Posterior vena cava (tissue), 2 donors: ENCODE data around the gene OR6N2. TPM values are rescaled to one million over a fixed set of nuclear protein-coding genes. Genes with fewer than 3 reads are reported as not detected.

ENCODE experiments used
- DNase-seq: peaks from one replicate; pipeline ENCODE4 v3.0.0-alpha.2; 2020; ENCODE audit warnings: low spot score
- intact Hi-C, 2 donors: fragments of 100-400 bp; cut with DNase I; formaldehyde crosslinking; loops; one replicate each; pipeline versions ENCODE4 v1.14.1 to v1.14.2; 2022 to 2023
- long read RNA-seq, 2 donors: library from polyadenylated mRNA; unstranded; transcript quantifications; one replicate each; pipeline ENCODE4 v2.0.0, GENCODE V29; 2020 to 2021
- total RNA-seq, 2 donors: library from RNA; stranded (reverse); fragmentation: NEBNext Ultra II Directional; extraction: Animal tissue kit (Norgen Biotek cat#: 25700); gene quantifications; one replicate each; pipeline ENCODE4 v1.2.1, GENCODE V29; 2021
- donor health status: DM: yes; HTN: yes; CAD: no.
- donor health status: DM: yes; HTN: yes; CAD: no.

The OR6N2 gene, protein sequence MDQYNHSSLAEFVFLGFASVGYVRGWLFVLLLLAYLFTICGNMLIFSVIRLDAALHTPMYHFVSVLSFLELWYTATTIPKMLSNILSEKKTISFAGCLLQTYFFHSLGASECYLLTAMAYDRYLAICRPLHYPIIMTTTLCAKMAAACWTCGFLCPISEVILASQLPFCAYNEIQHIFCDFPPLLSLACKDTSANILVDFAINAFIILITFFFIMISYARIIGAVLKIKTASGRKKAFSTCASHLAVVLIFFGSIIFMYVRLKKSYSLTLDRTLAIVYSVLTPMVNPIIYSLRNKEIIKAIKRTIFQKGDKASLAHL
- not detected for total RNA-seq
- long read RNA-seq, donor 1 = 0 reads
- long read RNA-seq, donor 2 = 0 reads

DNA sequence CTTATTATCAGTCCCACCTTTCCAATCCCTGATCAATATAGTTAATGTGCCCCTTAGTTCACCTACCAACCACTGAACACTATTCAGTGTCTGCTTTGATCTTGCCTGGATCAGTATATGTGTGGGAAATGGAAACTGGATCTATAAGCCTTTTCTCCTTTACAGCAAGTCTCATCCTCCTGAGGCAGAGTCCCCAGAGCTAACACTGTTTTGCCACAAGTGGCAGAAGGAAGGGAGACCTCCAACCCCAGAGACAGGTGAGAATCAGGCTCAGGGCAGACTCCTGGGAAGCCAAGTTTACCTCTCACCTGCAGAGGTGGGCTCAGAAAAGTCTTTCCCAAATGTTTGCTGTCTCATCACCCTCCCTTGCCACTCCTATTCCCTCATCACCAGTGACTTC, at the start of gene OR6N2:
Gene OR6N2, minus strand, starts transcription at position 101 of the 400 bp plus-strand sequence. CDS start 3,569 bp downstream, outside the sequence.
- intact Hi-C loops = no loop called here

DNA sequence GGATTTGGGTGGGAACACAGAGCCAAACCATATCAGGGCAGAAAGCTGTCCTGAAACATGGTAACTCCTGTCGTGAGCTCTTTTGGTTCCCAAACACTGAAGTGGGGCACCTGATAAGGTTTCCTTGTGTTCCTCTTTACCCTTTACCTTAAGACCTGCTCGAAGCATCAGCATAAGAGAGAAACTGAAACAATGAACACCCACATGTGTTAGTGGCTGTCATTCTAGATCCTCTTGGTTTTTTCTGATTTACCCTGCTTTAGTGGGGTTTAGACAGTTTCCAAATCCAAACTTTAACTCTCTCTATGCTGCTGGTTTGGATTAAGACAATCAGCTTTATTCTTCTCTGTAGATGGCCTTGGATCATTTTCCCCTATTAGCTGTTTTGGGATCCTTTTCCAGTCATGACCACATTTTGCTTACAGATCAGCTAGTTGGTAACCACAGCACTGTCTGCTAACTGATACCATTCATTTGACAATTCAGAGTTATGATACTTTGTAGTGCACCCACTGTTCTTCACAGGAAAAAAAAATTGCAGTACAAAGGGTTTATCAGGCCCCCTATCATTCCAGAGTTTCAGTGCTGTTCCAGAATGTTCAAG, 49.2 kb upstream of the OR6N2 start:
- intact Hi-C loops = no loop called here
- DNase-seq = no peak

More for the DNA sequence above, at the start of gene OR6N2:
- DNase-seq = no peak

DNA sequence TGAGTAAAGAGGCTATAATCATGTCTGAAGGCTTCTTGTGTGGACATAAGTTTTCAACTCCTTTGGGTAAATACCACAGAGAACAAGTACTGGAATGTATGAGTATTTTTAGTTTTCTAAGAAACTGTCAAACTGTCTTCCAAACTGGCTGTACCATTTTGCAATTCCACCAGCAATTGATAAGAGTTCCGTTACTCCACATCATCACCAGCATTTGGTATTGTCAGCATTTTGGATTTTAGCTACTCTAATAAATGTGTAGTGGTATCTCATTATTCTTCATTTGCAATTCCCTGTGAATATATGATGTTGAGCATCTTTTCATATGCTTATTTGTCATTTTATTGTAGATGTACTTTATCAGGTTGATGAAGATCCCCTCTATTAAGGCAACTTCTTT, 40.7 kb upstream of the OR6N2 start:
- intact Hi-C loops = no loop called here
- no peak for DNase-seq

DNA sequence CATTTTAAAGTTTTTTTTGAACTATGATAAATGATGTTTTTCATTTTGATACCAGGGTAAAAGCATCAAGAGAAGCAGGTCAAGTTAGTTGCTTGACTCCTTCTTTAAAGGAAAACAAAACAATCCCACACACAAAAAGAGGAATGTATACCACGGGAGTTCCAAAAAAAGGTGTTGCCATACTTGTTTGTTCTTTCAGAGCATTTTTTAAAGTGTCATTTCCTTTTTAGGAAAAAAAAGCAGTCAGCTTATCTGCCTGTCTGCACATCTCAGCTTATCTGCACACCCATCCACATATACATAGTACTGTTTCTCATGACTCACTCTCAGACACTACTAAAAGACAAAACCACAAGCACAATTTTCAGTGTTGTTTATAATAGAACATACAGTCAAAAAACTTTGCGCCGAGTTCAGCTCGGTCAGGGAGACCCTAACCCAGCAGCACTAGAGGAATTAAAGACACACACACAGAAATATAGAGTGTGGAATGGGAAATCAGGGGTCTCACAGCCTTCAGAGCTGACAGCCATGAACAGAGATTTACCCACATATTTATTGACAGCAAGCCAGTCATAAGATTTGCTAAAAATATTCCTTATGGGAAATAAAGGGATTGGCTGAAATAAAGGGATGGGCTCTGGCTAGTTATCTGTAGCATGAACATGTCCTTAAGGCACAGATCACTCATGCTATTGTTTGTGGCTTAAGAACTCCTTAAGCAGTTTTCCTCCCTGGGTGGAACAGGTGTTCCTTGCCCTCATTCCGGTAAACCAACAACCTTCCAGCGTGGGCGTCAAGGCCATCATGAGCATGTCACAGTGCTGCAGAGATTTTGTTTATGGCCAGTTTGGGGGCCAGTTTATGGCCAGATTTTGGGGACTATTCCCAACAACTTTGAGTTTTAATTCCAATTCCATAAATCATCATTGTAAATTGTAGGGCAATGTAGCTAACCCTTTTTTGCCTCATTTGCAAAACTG, 38.7 kb upstream of the OR6N2 start:
- DNase-seq = no peak
- intact Hi-C loops = no loop called here

DNA sequence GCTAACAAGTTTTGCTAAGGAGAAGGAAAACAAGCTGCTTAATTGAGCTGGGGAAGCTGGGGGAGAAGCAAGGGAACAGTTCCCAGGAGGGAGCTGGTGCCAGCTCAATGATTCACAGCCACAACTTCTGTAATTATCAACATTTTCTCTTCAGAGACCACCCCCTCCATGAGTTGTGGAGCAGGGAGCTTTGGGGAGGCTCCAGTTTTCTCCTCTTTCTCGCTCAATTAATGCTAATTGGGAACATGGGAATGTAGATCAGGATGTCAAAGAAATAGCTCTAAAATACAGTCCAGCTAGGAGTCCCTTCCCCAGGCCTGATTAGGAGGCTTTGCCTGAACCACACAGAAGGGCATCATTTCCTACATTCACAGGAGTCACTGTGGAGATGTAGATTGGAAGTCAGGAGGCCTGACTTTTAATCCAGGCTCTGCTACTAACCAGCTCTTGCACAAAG, 38.0 kb upstream of the OR6N2 start:
- DNase-seq = no peak
- intact Hi-C loops = no loop called here

DNA sequence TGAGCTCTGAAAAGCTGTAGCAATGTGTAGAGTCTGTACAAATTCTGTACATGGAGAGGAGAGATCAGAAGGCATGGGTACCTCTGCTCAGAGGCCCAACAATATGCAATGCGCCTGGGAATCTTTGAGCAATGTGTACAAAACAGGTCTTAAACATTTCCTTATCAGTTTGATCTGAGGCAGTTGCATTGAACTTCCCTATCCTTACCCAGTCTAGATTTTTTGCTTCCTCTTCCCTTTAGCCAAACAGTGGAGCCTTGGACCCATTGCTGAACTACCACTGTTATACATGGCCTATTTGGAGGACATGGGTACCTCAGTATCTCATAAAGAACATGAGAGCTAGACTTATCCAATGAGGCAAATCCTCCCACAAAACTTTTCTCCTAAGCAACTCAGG, 37.6 kb upstream of the OR6N2 start:
- no peak for DNase-seq
- intact Hi-C loops = no loop called here

DNA sequence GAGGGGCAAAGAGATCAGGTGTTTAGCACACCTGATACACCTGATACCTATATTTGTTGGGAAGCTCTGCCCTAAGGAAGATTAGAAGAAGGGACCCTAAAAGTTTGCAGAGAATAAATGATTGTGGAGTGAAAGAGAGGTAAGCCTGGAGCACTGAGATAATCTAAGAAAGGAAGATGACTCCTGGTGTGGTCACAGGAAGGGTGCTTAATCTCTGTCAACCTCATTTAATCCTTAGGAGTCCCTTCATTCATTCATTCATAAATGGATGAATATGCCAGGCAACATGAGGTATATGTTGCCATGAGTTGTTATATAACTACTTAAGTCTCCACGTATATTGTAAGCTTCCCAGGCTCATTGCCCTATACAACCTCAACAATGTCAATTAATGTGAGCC, 34.0 kb upstream of the OR6N2 start:
- intact Hi-C loops = no loop called here
- no peak for DNase-seq

DNA sequence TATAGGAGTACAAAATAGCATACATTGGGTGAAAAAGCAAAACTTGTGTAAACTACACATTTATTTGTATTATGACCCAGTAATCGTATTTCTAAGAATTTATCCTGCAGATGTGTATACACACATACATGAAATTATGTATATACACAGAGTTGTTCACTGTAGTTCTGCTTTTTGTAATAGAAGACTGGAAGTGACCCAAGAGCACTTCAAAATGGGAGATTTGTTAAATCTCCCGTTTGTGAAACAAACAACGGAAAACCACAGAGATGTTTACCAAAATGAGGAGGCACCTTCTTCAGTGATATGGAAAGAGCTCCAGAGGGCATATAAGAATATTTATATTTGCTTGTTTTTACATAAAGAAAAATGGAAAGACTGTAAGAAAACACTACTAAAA, 32.2 kb upstream of the OR6N2 start:
- intact Hi-C loops = no loop called here
- no peak for DNase-seq

DNA sequence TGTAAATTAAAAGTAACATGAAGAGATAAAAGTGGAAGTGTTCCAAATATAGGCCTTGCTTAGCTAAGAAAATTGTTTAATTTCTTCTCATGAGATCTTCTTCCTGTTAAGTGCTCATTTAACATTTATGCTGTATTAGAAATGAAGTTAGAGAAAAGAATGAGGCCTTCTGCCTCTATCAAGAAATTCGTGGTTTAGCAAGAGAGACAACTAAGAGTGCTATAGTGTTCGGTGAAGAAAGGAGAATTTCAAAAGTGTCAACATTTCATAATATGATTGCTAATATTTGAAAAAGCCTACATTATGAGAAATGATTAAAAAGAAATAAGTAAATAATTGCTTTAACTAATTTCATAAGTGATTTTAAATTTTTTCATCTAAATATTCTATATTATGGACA, 31.3 kb upstream of the OR6N2 start:
- intact Hi-C loops = no loop called here
- DNase-seq = no peak

DNA sequence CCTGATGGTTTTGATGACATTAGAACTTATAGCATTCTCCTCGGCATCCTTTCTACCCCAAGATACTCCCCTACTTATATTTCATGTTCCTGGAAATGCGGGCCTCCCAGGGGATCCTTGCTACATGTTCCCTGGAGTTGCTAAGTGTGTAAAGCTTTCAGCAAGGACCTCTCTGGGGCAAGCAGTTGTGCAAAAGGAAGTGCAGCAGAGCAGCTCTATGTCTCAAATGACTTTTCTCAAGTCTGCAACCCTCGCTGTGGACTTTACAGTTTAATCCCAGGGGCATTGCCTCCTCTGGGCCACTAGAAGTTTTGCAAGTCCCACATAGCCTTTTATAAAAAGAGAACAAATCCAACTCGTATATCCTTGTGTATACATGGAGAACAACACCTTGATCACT, 29.3 kb upstream of the OR6N2 start:
- no peak for DNase-seq

DNA sequence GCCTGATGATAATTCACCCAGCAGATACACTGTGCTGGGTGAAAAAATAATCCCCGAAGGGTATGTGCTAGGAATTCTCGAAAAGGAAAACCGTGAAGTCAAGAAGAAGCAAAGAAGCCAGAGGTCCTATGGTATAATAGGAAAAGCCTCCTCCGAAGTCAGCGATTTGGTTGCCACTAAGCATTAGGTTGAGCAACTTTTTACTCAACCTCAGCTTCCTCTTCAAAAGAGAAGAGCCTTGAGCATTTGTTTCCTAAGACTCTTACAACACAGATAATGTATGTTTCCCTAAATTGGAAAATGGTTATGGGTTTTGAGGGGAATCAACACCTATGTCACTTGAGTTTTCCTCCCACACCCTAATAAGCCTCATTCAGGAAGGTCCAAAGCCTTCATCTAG, 28.9 kb upstream of the OR6N2 start:
- intact Hi-C loops = no loop called here
- no peak for DNase-seq

More for the DNA sequence above, 29.3 kb upstream of the OR6N2 start:
- intact Hi-C loops = no loop called here

DNA sequence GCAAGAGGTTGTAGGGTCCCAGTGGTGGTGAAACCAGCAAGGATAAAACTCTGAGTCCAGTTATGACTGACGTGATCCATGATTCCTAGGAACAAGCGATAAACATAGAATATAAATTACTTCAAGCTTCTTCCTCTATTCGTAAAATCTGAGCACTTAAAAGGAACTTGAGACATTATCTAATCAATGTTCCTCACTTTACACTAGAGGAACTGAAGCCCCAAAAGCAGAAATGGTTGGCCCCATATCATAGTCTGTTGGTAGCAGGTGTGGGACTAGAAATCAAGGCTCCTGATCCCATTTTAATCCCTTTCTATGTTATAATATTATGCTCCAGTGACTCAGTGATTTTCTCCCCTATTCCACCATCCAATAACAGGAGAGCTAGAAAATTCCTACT, 28.3 kb upstream of the OR6N2 start:
- no peak for DNase-seq
- intact Hi-C loops = no loop called here

DNA sequence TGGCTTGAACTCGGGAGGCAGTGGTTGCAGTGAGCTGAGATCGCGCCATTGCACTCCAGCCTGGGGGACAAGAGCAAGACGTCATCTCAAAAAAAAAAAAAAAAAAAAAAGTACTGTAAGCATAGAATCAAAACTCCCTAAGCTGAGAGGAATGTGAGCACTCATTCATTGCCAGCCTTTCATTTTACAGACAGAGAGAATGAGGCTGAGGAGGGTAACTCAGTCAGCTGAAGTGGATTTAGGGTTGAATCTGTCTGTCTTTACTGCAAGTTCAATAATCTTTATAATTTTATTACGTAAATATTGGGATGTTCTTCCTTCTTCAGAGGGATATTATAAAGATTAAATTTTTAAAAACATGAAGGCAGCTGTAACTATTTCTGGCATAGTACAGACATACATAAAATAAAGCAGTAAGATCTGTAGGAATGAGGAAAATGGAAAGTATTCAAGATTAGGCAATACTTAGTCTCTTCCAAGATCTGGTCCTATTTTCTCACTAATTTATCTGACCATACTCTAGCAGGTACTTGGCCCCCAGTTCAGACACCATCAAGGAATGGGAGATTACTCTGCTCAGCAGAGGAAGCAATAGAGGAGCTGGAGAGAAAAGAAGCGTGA, 26.0 kb upstream of the OR6N2 start:
- intact Hi-C loops = no loop called here
- DNase-seq = no peak

DNA sequence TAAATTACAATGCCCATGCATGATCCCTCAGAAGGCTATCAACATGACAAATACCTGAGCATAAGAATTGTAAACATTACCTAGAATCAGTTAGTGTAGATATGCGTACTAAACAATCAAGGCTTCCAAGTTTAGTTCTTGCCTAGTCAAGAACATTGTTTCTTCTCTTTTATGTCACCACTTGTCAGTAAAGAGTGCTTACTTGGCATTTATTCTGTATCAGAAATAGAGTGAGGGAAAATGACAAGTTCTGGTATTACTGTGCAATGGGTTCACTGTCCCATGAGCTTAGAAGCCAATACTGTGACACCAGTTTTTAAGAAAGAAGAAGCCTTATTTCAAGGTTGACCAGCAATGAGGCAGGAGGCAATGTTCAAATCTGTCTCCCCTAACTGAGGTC, 22.7 kb upstream of the OR6N2 start:
- intact Hi-C loops = no loop called here
- no peak for DNase-seq

DNA sequence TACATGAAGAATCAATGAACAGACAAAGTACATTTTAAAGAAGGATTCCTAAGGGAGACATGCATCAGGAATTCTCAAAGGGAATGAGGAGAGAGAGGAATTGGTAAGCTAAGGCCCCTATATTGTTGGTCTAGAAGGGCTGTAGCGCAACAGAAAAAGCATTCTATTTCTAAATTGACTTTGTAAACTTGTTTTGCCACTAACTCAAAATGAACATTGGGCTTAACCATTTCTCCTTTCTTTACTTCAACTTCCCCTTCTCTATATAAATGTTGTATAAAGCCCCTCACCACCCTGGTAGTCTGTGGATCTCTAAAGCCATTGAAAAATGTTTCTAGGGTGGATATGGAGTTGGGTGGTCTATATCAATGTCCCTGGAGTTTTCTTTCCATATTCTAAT, 20.4 kb upstream of the OR6N2 start:
- intact Hi-C loops = no loop called here
- DNase-seq = no peak

DNA sequence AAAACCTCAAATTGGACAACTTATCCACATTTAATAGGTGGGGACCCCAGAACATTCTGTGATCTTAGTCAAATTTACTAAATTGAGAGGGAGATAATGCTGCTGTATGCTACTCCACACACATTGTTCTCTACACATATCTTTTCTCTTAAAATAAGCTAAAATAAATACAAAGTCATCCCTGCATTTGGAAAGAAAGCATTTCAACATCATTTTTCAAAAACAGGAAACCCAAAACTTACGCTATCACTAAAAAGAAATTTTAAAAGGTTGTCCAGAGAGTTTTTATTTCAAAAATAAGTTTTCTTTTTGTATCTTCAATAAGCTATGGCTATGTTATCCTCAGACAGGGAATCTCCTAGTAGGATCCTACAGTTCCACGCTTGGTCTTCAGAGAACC, 19.5 kb upstream of the OR6N2 start:
- intact Hi-C loops = no loop called here
- DNase-seq = no peak

DNA sequence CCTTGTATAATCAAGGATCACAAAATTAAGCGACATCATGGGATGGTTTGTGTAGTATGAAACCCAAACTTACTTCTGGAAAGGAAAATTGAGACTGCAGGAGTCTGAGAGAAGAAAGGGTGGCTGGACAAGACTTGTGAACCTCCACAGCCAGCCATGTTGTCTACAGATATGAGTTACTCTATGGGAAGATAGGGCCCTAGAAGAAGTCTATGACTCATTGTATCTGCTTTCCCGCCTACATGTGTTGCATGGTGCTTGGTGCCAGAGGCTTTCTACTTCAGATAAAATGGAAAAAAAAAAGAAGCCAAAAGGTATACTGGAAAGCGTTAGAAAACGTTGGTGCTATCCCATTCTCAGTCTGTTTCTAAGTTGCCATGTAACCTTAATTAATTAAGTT, 18.7 kb upstream of the OR6N2 start:
- intact Hi-C loops = no loop called here
- no peak for DNase-seq

DNA sequence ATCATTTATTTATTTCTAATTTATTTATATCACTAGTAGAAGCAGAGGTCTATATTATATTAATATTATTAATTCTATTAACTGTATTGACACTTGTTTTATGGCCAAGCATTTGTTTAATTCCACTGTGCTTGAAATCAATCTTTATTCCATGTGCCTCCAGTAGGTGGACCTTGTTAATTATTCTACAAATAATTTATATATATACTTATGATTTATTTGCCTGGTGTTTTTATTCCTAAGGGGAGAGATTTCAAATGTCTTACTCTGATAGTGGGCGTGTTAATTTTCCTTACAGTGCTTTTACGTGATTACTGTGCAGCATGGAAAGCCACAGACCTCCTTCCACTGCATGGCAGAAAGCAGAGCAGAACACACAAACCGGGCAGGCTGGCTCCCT, 17.5 kb upstream of the OR6N2 start:
- intact Hi-C loops = no loop called here
- no peak for DNase-seq

DNA sequence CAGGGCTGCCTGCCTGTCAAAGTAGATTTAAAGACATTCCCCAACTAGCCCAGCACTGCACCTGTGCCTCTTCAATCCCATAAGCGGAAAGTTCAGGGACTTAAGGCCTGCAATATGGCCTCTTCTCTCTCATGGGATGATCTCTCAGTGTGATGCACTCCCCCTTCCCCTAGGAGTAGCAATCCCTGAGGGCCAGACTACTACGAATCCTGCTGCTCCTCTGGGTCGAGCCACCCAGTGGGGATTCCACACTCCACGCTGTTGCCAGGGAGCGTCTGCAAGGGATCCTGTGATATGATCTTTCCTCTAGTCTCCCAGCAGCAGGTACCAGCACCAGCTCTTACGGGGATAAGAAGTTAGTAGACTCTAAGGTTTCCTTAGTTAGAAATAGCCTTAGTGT, 13.2 kb upstream of the OR6N2 start:
- intact Hi-C loops = no loop called here
- DNase-seq = no peak

DNA sequence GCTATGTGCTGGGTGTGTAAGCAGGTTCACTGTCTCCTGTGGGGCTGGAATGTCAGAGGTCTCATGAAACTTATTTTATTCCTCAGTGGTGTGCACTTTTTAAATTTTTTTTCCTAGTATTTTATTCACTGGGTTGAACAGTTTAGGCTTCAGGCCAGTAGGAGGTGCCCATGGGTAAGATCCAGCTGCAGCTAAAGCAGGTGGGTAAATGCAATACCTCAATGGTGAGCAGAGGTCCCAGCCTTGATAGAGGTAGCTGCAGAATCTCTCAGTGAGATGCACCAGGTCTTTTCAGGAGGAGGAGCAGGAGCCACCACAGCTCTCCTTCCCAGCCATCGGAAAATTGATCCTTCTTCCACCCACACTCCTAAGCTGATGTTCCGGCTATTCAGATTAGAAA, 12.6 kb upstream of the OR6N2 start:
- intact Hi-C loops = no loop called here
- no peak for DNase-seq
